H1 (cell line): ENCODE data around the gene GPR150. TPM values are rescaled to one million over a fixed set of nuclear protein-coding genes. Genes with fewer than 3 reads are reported as not detected.

Experiments used
- CTCF ChIA-PET: fragments of 300-600 bp; sonication (Branson Sonifier 250); formaldehyde crosslinking; loops from one replicate; lab custom pipeline; 2021; ENCODE audit not compliant: partially characterized antibody; lab: Charles Lee
- POLR2A ChIA-PET: fragments of 300-600 bp; sonication (Branson Sonifier 250); formaldehyde crosslinking; loops from one replicate; lab custom pipeline; 2021; ENCODE audit warnings: inconsistent platforms; ENCODE audit not compliant: partially characterized antibody; lab: Charles Lee
- DNase-seq, 2 experiments: peaks; one replicate each; pipeline versions ENCODE4 v3.0.0 to v3.0.0-alpha.2; 2010 to 2022; ENCODE audit warnings: low spot score in 2 of 2, low read depth in 1 of 2, mixed read lengths in 1 of 2
- FAIRE-seq: peaks from 2 replicates; lab custom pipeline; 2011; peaks lifted over from hg19 to GRCh38; lab: Jason Lieb, UNC
- H2AFZ ChIP-seq: 2 replicates; pipeline ENCODE4 v1.8.1; 2012; ENCODE audit warnings: low read length, inconsistent platforms
- H2AK5ac ChIP-seq: 2 replicates; pipeline ENCODE4 v1.6.1; 2013; ENCODE audit warnings: low read depth, low read length
- H2BK120ac ChIP-seq: replicated peaks from 2 replicates; pipeline ENCODE3; 2013; ENCODE audit warnings: low read depth, low read length, inconsistent platforms
- H2BK12ac ChIP-seq: 2 replicates; pipeline ENCODE4 v1.6.1; 2013; ENCODE audit warnings: low read depth, low read length
- H2BK15ac ChIP-seq: 2 replicates; pipeline ENCODE4 v1.6.1; 2013; ENCODE audit warnings: low read length
- H2BK20ac ChIP-seq: 2 replicates; pipeline ENCODE4 v1.6.1; 2013; ENCODE audit warnings: low read length
- H2BK5ac ChIP-seq: 2 replicates; pipeline ENCODE4 v1.6.1; 2013; ENCODE audit warnings: low read depth, low read length
- H3K14ac ChIP-seq: 2 replicates; pipeline ENCODE4 v1.6.1; 2013; ENCODE audit warnings: inconsistent platforms; ENCODE audit not compliant: insufficient read length
- H3K18ac ChIP-seq: 2 replicates; pipeline ENCODE4 v1.6.1; 2013; ENCODE audit warnings: low read length; ENCODE audit errors: extremely low read depth
- H3K23ac ChIP-seq: 2 replicates; pipeline ENCODE4 v1.6.1; 2013; ENCODE audit warnings: inconsistent platforms; ENCODE audit not compliant: insufficient read length
- H3K23me2 ChIP-seq: 2 replicates; pipeline ENCODE4 v1.6.1; 2013; ENCODE audit warnings: low read depth, low read length
- H3K27ac ChIP-seq: 2 replicates; pipeline ENCODE4 v1.6.1; 2011; ENCODE audit warnings: low read depth, low read length, inconsistent platforms
- H3K27me3 ChIP-seq, 4 experiments: replicated peaks in 1 of 4; 1 replicate in 1 of 4; 2 replicates in 3 of 4; pipeline versions ENCODE4 v1.6.1 to v1.8.1; 2011 to 2013; ENCODE audit warnings: low read length in 3 of 4, mild to moderate bottlenecking in 3 of 4, inconsistent platforms in 2 of 4, mixed read lengths in 2 of 4, moderate library complexity in 1 of 4; ENCODE audit not compliant: control insufficient read depth in 3 of 4, insufficient read depth in 3 of 4; ENCODE audit errors: extremely low read depth in 1 of 4
- H3K36me3 ChIP-seq, 4 experiments: 2 replicates each; pipeline versions ENCODE4 v1.6.1 to v1.8.1; 2011 to 2013; ENCODE audit warnings: mild to moderate bottlenecking in 4 of 4, low read length in 3 of 4, moderate library complexity in 2 of 4, control low read depth in 1 of 4, inconsistent platforms in 1 of 4; ENCODE audit not compliant: insufficient read depth in 4 of 4, control insufficient read depth in 2 of 4
- H3K4ac ChIP-seq: replicated peaks from 2 replicates; pipeline ENCODE3; 2013; ENCODE audit warnings: low read length, low read depth, mixed read lengths, inconsistent platforms; ENCODE audit not compliant: insufficient read length
- H3K4me1 ChIP-seq, 4 experiments: replicated peaks in 1 of 4; 1 replicate in 1 of 4; 2 replicates in 3 of 4; pipeline versions ENCODE4 v1.6.1 to v1.8.1; 2011 to 2013; ENCODE audit warnings: low read length in 3 of 4, inconsistent platforms in 2 of 4, mixed read lengths in 1 of 4; ENCODE audit not compliant: insufficient read depth in 4 of 4, control insufficient read depth in 3 of 4
- H3K4me2 ChIP-seq, 2 experiments: 2 replicates each; pipeline versions ENCODE4 v1.6.1 to v1.8.1; 2011 to 2013; ENCODE audit warnings: low read depth in 2 of 2, low read length in 2 of 2, control low read depth in 1 of 2, inconsistent platforms in 1 of 2, mild to moderate bottlenecking in 1 of 2; ENCODE audit not compliant: insufficient read depth in 1 of 2
- H3K4me3 ChIP-seq, 4 experiments: fragments of 200-600, 300-600 bp in 1 of 4; sonication (generic), shearing (Covaris generic), sonication (Bioruptor Twin) in 1 of 4; 2 replicates each; pipeline versions ENCODE4 v1.5.1 to v1.8.1; 2011 to 2016; ENCODE audit warnings: low read length in 4 of 4, low read depth in 3 of 4, control low read depth in 2 of 4, inconsistent platforms in 2 of 4, mild to moderate bottlenecking in 2 of 4, mixed read lengths in 1 of 4, moderate library complexity in 1 of 4; ENCODE audit not compliant: insufficient read depth in 2 of 4; ENCODE audit errors: extremely low read depth in 1 of 4
- H3K56ac ChIP-seq: replicated peaks from 2 replicates; pipeline ENCODE3; 2013; ENCODE audit warnings: low read depth, mild to moderate bottlenecking, mixed read lengths, low read length, inconsistent platforms; ENCODE audit not compliant: insufficient read length
- H3K79me1 ChIP-seq: 2 replicates; pipeline ENCODE4 v1.6.1; 2013; ENCODE audit warnings: low read depth, low read length, control low read depth
- H3K79me2 ChIP-seq, 2 experiments: 2 replicates each; pipeline versions ENCODE4 v1.6.1 to v1.8.1; 2012 to 2013; ENCODE audit warnings: low read length in 2 of 2, mild to moderate bottlenecking in 2 of 2, inconsistent platforms in 1 of 2; ENCODE audit not compliant: insufficient read depth in 2 of 2, control insufficient read depth in 1 of 2
- H3K9ac ChIP-seq, 4 experiments: replicated peaks in 1 of 4; 1 replicate in 1 of 4; 2 replicates in 3 of 4; pipeline versions ENCODE4 v1.6.1 to v1.8.1; 2011 to 2013; ENCODE audit warnings: low read depth in 3 of 4, low read length in 3 of 4, control low read depth in 2 of 4, mild to moderate bottlenecking in 2 of 4, moderate library complexity in 2 of 4, inconsistent platforms in 1 of 4; ENCODE audit errors: extremely low read depth in 1 of 4
- H3K9me3 ChIP-seq, 2 experiments: 2 replicates each; pipeline versions ENCODE4 v1.6.1 to v1.8.1; 2012 to 2013; ENCODE audit warnings: mild to moderate bottlenecking in 2 of 2, moderate library complexity in 2 of 2, control low read depth in 1 of 2, inconsistent platforms in 1 of 2, low read depth in 1 of 2, low read length in 1 of 2, mixed read lengths in 1 of 2; ENCODE audit not compliant: insufficient read depth in 2 of 2
- H4K20me1 ChIP-seq, 2 experiments: replicated peaks in 1 of 2; 2 replicates each; pipeline versions ENCODE3 to v1.8.1; 2011 to 2013; ENCODE audit warnings: inconsistent platforms in 2 of 2, low read length in 2 of 2, mild to moderate bottlenecking in 1 of 2; ENCODE audit not compliant: insufficient read depth in 2 of 2, control insufficient read depth in 1 of 2
- H4K5ac ChIP-seq: 2 replicates; pipeline ENCODE4 v1.6.1; 2013; ENCODE audit warnings: low read length, low read depth, mixed read lengths, inconsistent platforms; ENCODE audit not compliant: insufficient read length
- H4K8ac ChIP-seq: 2 replicates; pipeline ENCODE4 v1.8.0; 2013; ENCODE audit warnings: mild to moderate bottlenecking, moderate library complexity, low read length, inconsistent platforms; ENCODE audit not compliant: insufficient read depth; ENCODE audit errors: extremely low read depth
- H4K91ac ChIP-seq: replicated peaks from 2 replicates; pipeline ENCODE3; 2013; ENCODE audit warnings: low read length, mixed read lengths, inconsistent platforms; ENCODE audit not compliant: insufficient read length
- SIX5 ChIP-seq: IDR thresholded peaks from 2 replicates; pipeline ENCODE4 v1.6.1; 2011; ENCODE audit warnings: mild to moderate bottlenecking, low read depth, low read length
- SP1 ChIP-seq: IDR thresholded peaks from 2 replicates; pipeline ENCODE4 v1.6.1; 2011; ENCODE audit warnings: low read depth, low read length
- SP4 ChIP-seq: IDR thresholded peaks from 2 replicates; pipeline ENCODE4 v1.6.1; 2012; ENCODE audit warnings: low read length, inconsistent platforms
- WGBS, 2 experiments: shearing (Covaris generic) in 1 of 2; methylation state at CpG; one replicate each; pipeline versions ENCODE4 v1.1.6 to v1.1.7; 2013 to 2015; ENCODE audit warnings: low lambda C conversion rate in 2 of 2, mixed read lengths in 2 of 2, inconsistent platforms in 1 of 2, low coverage in 1 of 2, missing lambda C conversion rate in 1 of 2; ENCODE audit not compliant: insufficient replicate concordance in 2 of 2, insufficient coverage in 1 of 2, insufficient read length in 1 of 2; ENCODE audit errors: extremely low coverage in 1 of 2, missing lambda C conversion rate in 1 of 2; 5-methylcytosine and 5-hydroxymethylcytosine counted together
- polyA plus RNA-seq, 7 experiments: library from polyadenylated mRNA; depleted of rRNA in 3 of 7; stranded (reverse) in 5 of 7; unstranded in 2 of 7; fragments of >200 nt in 5 of 7; fragments of 200-250 nt in 2 of 7; gene quantifications; 1 replicate in 5 of 7; 2 replicates in 1 of 7; 4 replicates in 1 of 7; pipeline versions ENCODE4 v1.2.1 to v1.2.3, GENCODE V29; 2011 to 2013; ENCODE audit warnings: missing spikeins in 2 of 7, mixed read lengths in 2 of 7
- total RNA-seq: library from RNA; stranded (reverse); fragmentation: NEBNext Ultra II Directional; extraction: Animal tissue kit (Norgen Biotek cat#: 25700); gene quantifications from 2 replicates; pipeline ENCODE4 v1.2.1, GENCODE V29; 2021

Gene GPR150
- total and polyA plus RNA-seq, 2 of the 8 experiments (the other 6 are each of a cell fraction or from before 2014, with no cell fraction given): 0.14 TPM; not detected in 1

DNA sequence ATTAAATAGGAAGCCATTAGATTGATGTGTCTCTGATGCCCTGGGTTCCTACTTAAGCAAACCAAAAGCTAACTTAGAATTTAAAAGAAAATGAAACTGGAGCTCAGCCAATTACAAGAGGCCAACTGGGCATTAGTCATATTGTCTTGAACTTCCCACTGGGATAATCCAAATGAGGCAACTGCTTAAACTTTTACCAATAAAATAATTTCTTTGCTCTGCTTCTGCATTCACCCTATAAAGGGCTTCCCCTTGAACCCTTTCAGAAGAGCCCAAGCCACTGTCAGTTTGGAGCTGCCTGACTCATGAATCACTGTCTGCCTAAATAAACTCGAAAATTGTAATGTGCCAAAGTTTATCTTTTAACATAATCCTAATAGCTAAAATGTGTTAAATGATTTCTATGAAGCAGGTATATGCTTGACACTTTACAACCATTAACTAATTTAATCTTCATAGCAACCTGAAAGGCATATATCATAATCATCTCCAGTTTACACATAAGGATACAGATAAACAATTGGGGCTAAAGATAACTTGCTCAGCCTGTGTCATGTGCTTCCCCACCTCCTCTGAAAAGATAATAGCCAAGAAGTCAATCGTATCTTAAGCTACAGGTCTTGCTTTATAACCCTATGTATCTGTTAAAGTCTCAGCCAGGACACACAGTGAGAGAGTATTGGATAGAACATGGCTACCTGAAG is 11.5 kb downstream of the GPR150 start:
- Histone ChIP-seq H4K5ac (no peak overlapping the region), H3K14ac (no peak overlapping the region), H3K4me3 (no peak overlapping the region), H3K23me2 (no peaks in the 10 kb centered on the region), H2BK5ac (no peak overlapping the region), H4K20me1 (no peaks in the 10 kb centered on the region), H2BK15ac (no peak overlapping the region), H3K18ac (no peak overlapping the region), H3K4me2 (no peak overlapping the region), H2AFZ (no peak overlapping the region; the same call in 1 of the 2 replicates), H4K91ac (no peak overlapping the region), H3K4ac (no peak overlapping the region), H2BK20ac (no peak overlapping the region), H4K8ac (no peak overlapping the region), H3K79me2 (no peaks in the 10 kb centered on the region), H3K9me3 (peaks cover 13 to 20% of the 10 kb centered on the region in 2 experiments), H2BK120ac (no peak overlapping the region), H3K27me3 (no peaks in the 10 kb centered on the region), H3K79me1 (no peaks in the 10 kb centered on the region), H3K36me3 (no peaks in the 10 kb centered on the region), H3K27ac (no peak overlapping the region), H3K9ac (no peak overlapping the region), H2BK12ac (no peak overlapping the region), H2AK5ac (no peak overlapping the region), H3K4me1 (no peaks in the 10 kb centered on the region), H3K56ac (no peak overlapping the region), H3K23ac (no peak overlapping the region)
- ChIA-PET POLR2A (interaction anchor here (0.9 to 1.2 kb wide), 2 partner anchors 10 to 76 kb away, joined by 4 read pairs; partner anchors contain the start of genes ARSK and SKIC3), CTCF (interaction anchor here (0.6 to 1.7 kb wide), 8 partner anchors 10 to 150 kb away, joined by 3 to 7 read pairs (median 4); partner anchors contain the start of genes RFESD and RHOBTB3)
- DNase-seq: no peak
- WGBS, 2 experiments: 84% methylated on average over 2 of the region's 2 CpGs; no CpG with 5 or more reads in 1 of the 2 experiments
- no peak for FAIRE-seq
- TF ChIP-seq SIX5: no peak
- no peak for TF ChIP-seq SP4
- TF ChIP-seq SP1: no peak
